Glutamatergic neuron (in vitro differentiated cells): Measurements from ENCODE around the gene PRKCA. TPM values are rescaled to one million over a fixed set of nuclear protein-coding genes. Genes with fewer than 3 reads are reported as not detected.

Source experiments
- DNase-seq: peaks from one replicate; pipeline ENCODE4 v3.0.0; 2022
- H3K27ac Mint-ChIP-seq: one replicate; pipeline ENCODE4 v1.8.0; 2020; ENCODE audit warnings: mild to moderate bottlenecking, mixed read lengths, inconsistent platforms; ENCODE audit not compliant: unreplicated experiment
- H3K27me3 Mint-ChIP-seq: one replicate; pipeline ENCODE4 v1.8.0; 2020; ENCODE audit warnings: mild to moderate bottlenecking, moderate library complexity, mixed read lengths, inconsistent platforms; ENCODE audit not compliant: unreplicated experiment
- H3K36me3 Mint-ChIP-seq: one replicate; pipeline ENCODE4 v1.8.0; 2020; ENCODE audit warnings: mild to moderate bottlenecking, mixed read lengths, inconsistent platforms; ENCODE audit not compliant: unreplicated experiment
- H3K4me1 Mint-ChIP-seq: one replicate; pipeline ENCODE4 v1.8.0; 2020; ENCODE audit warnings: mild to moderate bottlenecking, low read depth, mixed read lengths, inconsistent platforms; ENCODE audit not compliant: unreplicated experiment
- H3K4me3 Mint-ChIP-seq: one replicate; pipeline ENCODE4 v1.8.0; 2020; ENCODE audit warnings: mild to moderate bottlenecking, mixed read lengths, inconsistent platforms; ENCODE audit not compliant: unreplicated experiment
- H3K9me3 Mint-ChIP-seq: one replicate; pipeline ENCODE4 v1.8.0; 2020; ENCODE audit warnings: mild to moderate bottlenecking, moderate library complexity, mixed read lengths, inconsistent platforms; ENCODE audit not compliant: unreplicated experiment
- CTCF ChIP-seq: fragments of 200-600 bp; sonication (generic); IDR thresholded peaks from one replicate; pipeline ENCODE4 v1.5.0; 2021; ENCODE audit not compliant: partially characterized antibody, unreplicated experiment
- total RNA-seq: library from RNA; stranded (reverse); fragmentation: NEBNext Ultra II Directional; extraction: Animal tissue kit (Norgen Biotek cat#: 25700); gene quantifications from one replicate; pipeline ENCODE4 v1.2.1, GENCODE V29; 2021; ENCODE audit not compliant: unreplicated experiment

PRKCA gene
- total RNA-seq, 1 donor from 2014 or later = 2.2 TPM

GRCh38 chr17:66260688-66261087 lies 41.7 kb upstream of the PRKCA start:
- H3K9me3 Mint-ChIP-seq = peaks cover 4% of the 10 kb centered on the region
- no peak overlapping the region for H3K4me3 Mint-ChIP-seq
- no peak overlapping the region for H3K27ac Mint-ChIP-seq
- no peak for TF ChIP-seq CTCF
- H3K36me3 Mint-ChIP-seq = peaks cover 6% of the 10 kb centered on the region
- no peaks in the 10 kb centered on the region for H3K4me1 Mint-ChIP-seq
- no peak for DNase-seq
- H3K27me3 Mint-ChIP-seq = no peaks in the 10 kb centered on the region

GRCh38 chr17:66262767-66263166 lies 39.6 kb upstream of the PRKCA start:
- H3K4me3 Mint-ChIP-seq = no peak overlapping the region
- no peak for DNase-seq
- no peaks in the 10 kb centered on the region for H3K4me1 Mint-ChIP-seq
- H3K9me3 Mint-ChIP-seq = peaks cover 5% of the 10 kb centered on the region
- peaks cover 6% of the 10 kb centered on the region for H3K36me3 Mint-ChIP-seq
- no peak overlapping the region for H3K27ac Mint-ChIP-seq
- peaks cover 4% of the 10 kb centered on the region for H3K27me3 Mint-ChIP-seq
- no peak for TF ChIP-seq CTCF

DNA sequence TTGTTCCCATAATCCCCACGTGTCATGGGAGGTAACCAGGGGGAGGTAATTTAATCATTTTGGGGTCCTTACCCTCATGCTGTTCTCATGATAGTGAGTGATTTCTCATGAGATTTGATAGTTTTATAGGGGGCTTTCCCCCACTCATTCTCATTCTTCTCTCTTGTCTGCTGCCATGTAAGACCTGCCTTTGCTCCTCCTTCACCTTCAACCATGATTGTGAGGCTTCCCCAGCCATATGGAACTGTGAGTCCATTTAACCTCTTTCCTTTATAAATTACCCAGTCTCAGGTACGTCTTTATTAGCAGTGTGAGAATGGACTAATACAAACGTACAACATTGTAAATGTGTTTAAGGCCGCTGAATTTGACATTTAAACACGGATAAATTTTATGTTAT lies 37.7 kb upstream of the PRKCA start:
- H3K27me3 Mint-ChIP-seq = peaks cover 4% of the 10 kb centered on the region
- no peak overlapping the region for H3K27ac Mint-ChIP-seq
- peaks cover 12% of the 10 kb centered on the region for H3K36me3 Mint-ChIP-seq
- DNase-seq = no peak
- H3K4me1 Mint-ChIP-seq = no peaks in the 10 kb centered on the region
- TF ChIP-seq CTCF = no peak
- peaks cover 5% of the 10 kb centered on the region for H3K9me3 Mint-ChIP-seq
- no peak overlapping the region for H3K4me3 Mint-ChIP-seq

DNA sequence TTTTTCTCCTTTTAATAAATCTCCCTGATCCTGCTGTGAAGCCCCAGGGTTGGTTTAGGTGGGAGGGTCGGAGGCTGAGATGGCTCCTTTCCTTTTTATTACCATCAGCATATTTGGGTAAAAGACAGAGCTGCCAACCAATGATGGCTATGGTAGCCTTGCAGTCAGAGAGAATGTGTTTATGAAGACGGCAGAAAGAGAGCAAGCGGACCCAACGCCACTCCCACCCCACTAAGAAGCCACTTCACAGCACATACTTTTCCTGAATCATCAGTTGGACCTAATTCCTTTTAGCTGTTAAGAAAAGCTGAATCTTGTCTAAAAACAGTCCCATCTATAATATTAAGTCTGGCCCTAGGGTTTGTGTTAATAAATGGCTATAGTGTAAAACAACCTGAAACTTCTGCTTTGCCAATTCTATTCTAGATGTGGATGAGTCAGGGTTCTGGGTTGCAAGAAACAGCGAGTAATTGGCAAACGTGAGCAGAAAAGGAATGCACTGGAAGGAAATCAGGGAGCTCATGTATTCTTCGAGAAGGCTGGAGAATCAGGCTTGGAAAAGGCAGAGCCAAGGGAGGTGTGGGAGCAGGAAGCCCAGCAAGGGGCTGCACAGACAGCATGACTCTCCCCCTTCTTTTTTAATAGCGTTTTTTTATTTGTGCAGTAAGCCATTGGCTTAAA lies 34.0 kb upstream of the PRKCA start:
- Mint-ChIP-seq H3K27me3 (peaks cover 4% of the 10 kb centered on the region), H3K4me3 (no peak overlapping the region)

More for the DNA sequence above, 34.0 kb upstream of the PRKCA start:
- DNase-seq = no peak
- Mint-ChIP-seq H3K4me1 (peaks cover 2% of the 10 kb centered on the region), H3K27ac (no peak overlapping the region), H3K9me3 (peaks cover 7% of the 10 kb centered on the region), H3K36me3 (peaks cover 17% of the 10 kb centered on the region)
- TF ChIP-seq CTCF = no peak
